Mucosa of rectum (tissue), 2 donors: ENCODE measurements around the gene DENND1C.

Experiments used
- H3K27ac ChIP-seq, 2 donors: one replicate each; pipeline ENCODE4 v1.7.0; 2013; ENCODE audit warnings: inconsistent platforms in 2 of 2, low read depth in 2 of 2, low read length in 2 of 2
- H3K27me3 ChIP-seq, 2 donors: one replicate each; pipeline ENCODE4 v1.7.0; 2013; ENCODE audit warnings: low read length in 2 of 2; ENCODE audit not compliant: control insufficient read depth in 2 of 2, insufficient read depth in 2 of 2
- H3K36me3 ChIP-seq, 2 donors: one replicate each; pipeline ENCODE4 v1.7.0; 2013; ENCODE audit warnings: low read length in 2 of 2; ENCODE audit not compliant: control insufficient read depth in 2 of 2, insufficient read depth in 2 of 2
- H3K4me1 ChIP-seq, 2 donors: one replicate each; pipeline ENCODE4 v1.7.0; 2013; ENCODE audit warnings: low read length in 2 of 2, mild to moderate bottlenecking in 1 of 2; ENCODE audit not compliant: control insufficient read depth in 2 of 2, insufficient read depth in 2 of 2
- H3K4me3 ChIP-seq, 2 donors: one replicate each; pipeline ENCODE4 v1.7.0; 2013; ENCODE audit warnings: low read length in 2 of 2
- H3K9ac ChIP-seq, 2 donors: one replicate each; pipeline ENCODE4 v1.7.0; 2013; ENCODE audit warnings: low read length in 2 of 2, low read depth in 1 of 2, mild to moderate bottlenecking in 1 of 2
- H3K9me3 ChIP-seq, 2 donors: one replicate each; pipeline ENCODE4 v1.7.0; 2013; ENCODE audit warnings: low read length in 2 of 2; ENCODE audit not compliant: control insufficient read depth in 2 of 2
- donor health status: healthy.
- donor health status: Normal muscosa, but diverticular disease.

DENND1C gene, protein sequence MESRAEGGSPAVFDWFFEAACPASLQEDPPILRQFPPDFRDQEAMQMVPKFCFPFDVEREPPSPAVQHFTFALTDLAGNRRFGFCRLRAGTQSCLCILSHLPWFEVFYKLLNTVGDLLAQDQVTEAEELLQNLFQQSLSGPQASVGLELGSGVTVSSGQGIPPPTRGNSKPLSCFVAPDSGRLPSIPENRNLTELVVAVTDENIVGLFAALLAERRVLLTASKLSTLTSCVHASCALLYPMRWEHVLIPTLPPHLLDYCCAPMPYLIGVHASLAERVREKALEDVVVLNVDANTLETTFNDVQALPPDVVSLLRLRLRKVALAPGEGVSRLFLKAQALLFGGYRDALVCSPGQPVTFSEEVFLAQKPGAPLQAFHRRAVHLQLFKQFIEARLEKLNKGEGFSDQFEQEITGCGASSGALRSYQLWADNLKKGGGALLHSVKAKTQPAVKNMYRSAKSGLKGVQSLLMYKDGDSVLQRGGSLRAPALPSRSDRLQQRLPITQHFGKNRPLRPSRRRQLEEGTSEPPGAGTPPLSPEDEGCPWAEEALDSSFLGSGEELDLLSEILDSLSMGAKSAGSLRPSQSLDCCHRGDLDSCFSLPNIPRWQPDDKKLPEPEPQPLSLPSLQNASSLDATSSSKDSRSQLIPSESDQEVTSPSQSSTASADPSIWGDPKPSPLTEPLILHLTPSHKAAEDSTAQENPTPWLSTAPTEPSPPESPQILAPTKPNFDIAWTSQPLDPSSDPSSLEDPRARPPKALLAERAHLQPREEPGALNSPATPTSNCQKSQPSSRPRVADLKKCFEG

DNA sequence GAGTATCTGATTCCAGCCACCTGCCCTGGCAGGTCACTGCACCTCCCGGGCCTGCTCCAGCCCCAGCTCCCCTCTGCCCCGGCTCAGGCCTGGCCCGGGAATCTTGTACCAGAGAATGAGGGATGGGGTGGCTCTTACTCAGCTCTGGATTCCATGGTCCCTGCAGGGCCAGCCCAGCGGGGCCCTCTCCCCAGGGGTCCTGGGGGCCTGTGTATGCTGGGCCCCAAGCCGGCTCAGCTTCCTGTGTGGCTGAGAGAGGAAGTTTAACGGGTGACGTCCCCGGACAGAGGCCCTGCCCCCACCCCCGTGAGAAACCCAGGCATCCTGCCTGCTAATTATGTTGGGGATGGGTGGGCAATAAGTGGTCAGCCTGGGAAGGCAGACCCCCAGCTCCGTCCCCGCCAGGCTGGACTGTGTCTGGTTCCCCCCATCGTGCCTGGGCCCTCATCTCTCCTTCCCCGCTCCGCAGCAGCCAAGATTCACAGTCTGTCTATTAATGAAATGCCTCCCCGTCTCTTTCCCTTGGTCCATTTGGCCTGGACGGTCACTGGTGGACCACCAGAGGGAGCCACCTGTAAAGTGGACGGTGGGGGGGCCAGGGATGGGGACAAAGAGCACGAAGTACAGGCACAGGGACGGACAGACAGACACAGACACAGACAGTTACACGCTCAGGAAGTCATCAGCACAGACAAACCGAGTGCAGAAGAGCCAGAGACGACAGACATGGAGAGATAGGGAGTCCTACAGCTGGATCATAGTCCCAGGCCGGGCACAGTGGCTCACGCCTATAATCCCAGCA, at the start of gene DENND1C:
Gene DENND1C (minus strand): TSS at position 247 of the 802 bp plus-strand sequence. CDS start 92 bp downstream, at position 155.
- peak within 1 kb of the TSS; percentile 58 to 75 for H3K4me3 ChIP-seq
- H3K27me3 ChIP-seq, result no peaks in the 10 kb centered on the region
- H3K36me3 ChIP-seq, result no peaks in the 10 kb centered on the region
- peak within 1 kb of the TSS; percentile 58 to 70 for H3K9ac ChIP-seq
- peak within 1 kb of the TSS; percentile 44 to 71 for H3K27ac ChIP-seq
- no peaks in the 10 kb centered on the region for H3K9me3 ChIP-seq
- H3K4me1 ChIP-seq, result no peaks in the 10 kb centered on the region

DNA sequence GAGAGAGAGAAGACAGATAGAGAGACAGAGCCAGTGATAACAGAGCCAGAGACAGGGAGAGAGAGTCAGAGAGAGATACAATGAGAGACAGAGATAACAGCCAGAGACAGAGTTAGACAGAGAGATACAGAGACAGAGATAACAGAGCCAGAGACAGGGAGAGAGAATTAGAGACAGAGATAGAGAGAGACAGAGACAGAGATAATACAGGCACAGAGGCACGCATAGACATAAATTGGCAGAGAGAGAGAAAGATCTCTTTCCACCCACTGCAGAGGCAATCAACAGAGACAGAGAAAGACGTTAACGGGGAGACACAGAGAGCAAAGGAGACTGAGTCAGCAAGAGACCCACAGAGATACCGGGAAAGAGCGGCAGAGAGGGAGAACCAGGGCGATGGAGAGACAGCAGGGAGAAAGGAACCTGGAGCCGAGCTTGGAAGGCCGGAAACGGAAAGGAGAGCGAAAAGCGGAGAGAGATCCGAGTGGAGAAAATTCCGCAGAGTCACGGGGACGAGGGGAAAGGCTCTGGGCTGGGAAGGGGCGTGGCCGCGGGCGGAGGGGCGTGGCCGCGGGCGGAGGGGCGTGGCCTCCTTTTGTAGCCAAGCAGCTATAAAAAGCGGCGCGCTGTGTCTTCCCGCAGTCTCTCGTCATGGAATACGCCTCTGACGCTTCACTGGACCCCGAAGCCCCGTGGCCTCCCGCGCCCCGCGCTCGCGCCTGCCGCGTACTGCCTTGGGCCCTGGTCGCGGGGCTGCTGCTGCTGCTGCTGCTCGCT, 49.0 kb upstream of the DENND1C start, which contains the start of gene TNFSF9:
Gene TNFSF9 (plus strand): TSS at position 641 of the 777 bp plus-strand sequence. CDS start 11 bp downstream, at position 652.
- H3K4me3 ChIP-seq, result peak within 1 kb of the TSS; percentile 63 to 85
- peaks cover 0 to 2% of the 10 kb centered on the region in 2 donors for H3K36me3 ChIP-seq
- peaks cover 9 to 10% of the 10 kb centered on the region in 2 donors for H3K4me1 ChIP-seq
- no peaks in the 10 kb centered on the region for H3K9me3 ChIP-seq
- H3K27ac ChIP-seq, result peak within 1 kb of the TSS in 1 of 2 donors; percentile 17
- H3K9ac ChIP-seq, result peak within 1 kb of the TSS; percentile 70 to 79
- peaks cover 8 to 17% of the 10 kb centered on the region in 2 donors for H3K27me3 ChIP-seq

DNA sequence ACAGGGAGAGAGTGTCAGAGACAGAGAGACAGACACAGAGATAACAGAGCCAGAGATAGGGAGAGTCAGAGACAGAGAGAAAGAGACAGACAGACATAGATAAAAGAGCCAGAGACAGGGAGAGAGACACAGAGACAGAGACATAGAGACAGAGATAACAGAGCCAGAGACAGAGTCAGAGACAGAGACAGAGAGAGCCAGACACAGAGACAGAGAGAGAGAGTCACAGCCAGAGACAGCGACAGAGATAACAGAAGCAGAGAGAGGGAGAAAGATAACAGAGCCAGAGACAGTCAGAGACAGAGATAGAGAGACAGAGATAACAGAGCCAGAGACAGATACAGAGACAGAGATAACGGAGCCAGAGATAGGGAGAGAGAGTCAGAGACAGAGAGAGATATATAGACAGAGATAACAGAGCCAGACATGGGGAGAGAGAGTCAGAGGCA, 48.4 kb upstream of the DENND1C start:
- peaks cover 8 to 17% of the 10 kb centered on the region in 2 donors for H3K27me3 ChIP-seq
- H3K9ac ChIP-seq, result no peak overlapping the region
- no peak overlapping the region for H3K27ac ChIP-seq
- H3K4me3 ChIP-seq, result peak overlapping the region in 1 of 2 donors; percentile 85
- no peaks in the 10 kb centered on the region for H3K36me3 ChIP-seq
- H3K9me3 ChIP-seq, result no peaks in the 10 kb centered on the region
- H3K4me1 ChIP-seq, result peaks cover 9 to 10% of the 10 kb centered on the region in 2 donors

DNA sequence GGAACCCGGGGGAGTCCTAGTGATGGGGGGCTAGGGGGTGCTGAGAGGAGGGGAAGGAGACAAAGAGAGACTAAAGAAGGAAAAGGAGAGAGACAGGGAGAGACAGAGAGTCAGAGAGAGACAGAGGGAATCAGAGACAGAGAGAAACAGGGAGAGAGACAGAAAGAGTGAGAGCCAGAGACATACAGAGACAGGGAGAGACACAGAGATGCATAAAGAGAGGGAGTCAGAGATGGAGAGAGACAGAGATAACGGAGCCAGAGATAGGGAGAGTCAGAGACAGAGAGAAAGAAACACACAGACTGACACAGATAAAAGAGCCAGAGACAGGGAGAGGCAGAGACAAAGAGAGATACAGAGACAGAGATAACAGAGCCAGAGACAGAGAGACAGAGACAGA, 47.8 kb upstream of the DENND1C start:
- Histone ChIP-seq H3K4me3 (no peak overlapping the region), H3K9ac (no peak overlapping the region), H3K9me3 (no peaks in the 10 kb centered on the region), H3K36me3 (no peaks in the 10 kb centered on the region), H3K4me1 (peaks cover 9 to 10% of the 10 kb centered on the region in 2 donors), H3K27me3 (peaks cover 8 to 17% of the 10 kb centered on the region in 2 donors), H3K27ac (no peak overlapping the region)

DNA sequence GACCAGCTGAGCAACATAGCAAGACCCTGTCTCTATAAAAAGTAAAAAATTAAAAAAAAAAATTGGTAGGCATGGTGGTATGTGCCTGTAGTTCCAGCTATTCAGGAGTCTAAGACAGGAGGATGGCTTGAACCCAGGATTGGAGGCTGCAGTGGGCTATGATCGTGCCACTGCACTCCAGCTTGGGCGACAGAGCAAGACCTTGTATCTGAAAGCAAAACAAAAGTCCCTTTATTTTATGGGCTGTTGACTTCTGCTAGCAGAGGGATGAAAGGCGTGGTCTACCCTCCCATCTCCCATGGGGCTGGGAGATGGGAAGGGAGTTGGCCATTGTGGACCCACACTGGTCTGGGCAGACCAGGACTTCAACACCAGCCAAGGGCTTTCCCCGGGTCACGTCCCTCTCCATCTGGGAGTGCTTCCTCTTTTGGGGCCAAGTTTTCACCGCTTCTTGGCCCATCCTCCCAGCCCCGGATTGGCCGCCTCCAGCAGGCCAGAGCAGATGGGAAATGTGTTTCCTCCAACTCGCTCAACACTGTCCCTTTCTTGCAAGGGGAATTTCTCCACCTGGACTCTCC, 47.0 kb upstream of the DENND1C start:
- no peak overlapping the region for H3K4me3 ChIP-seq
- H3K4me1 ChIP-seq, result peaks cover 9 to 10% of the 10 kb centered on the region in 2 donors
- H3K27me3 ChIP-seq, result peaks cover 8 to 17% of the 10 kb centered on the region in 2 donors
- no peak overlapping the region for H3K9ac ChIP-seq
- no peaks in the 10 kb centered on the region for H3K36me3 ChIP-seq
- H3K9me3 ChIP-seq, result no peaks in the 10 kb centered on the region
- H3K27ac ChIP-seq, result no peak overlapping the region

DNA sequence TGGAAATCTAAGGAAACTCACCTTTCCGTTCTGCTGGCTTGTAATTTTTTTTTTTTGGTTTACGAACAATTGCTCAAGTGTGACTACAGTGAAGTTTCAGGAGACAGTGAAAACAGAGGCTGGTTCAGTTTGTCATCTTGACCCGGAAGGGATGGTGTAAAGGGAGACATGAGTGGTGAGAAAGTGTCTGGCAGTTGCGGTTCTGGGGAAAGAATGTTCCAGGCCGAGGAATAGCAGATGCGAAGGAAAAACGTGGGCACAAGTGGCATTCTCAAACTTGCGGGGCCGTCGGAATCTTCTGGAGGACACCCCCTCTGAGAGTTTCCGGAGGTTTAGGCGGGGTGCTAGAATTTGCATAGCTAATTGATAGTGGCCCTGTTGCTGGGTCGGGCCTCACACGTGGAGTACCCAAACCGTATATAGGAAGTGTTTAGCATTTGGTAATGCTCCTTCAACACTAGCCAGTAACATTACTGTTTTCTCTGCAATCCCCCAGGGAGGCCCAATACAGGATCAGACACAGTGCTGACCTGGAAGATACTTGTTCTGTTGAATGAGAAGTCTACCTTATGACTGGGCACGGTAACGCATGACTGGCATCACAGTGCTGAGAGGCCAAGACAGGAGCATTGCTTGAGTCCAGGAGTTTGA, 46.4 kb upstream of the DENND1C start:
- peaks cover 8 to 17% of the 10 kb centered on the region in 2 donors for H3K27me3 ChIP-seq
- peaks cover 9 to 10% of the 10 kb centered on the region in 2 donors for H3K4me1 ChIP-seq
- H3K4me3 ChIP-seq, result no peak overlapping the region
- no peak overlapping the region for H3K9ac ChIP-seq
- H3K9me3 ChIP-seq, result no peaks in the 10 kb centered on the region
- H3K27ac ChIP-seq, result no peak overlapping the region
- H3K36me3 ChIP-seq, result no peaks in the 10 kb centered on the region

DNA sequence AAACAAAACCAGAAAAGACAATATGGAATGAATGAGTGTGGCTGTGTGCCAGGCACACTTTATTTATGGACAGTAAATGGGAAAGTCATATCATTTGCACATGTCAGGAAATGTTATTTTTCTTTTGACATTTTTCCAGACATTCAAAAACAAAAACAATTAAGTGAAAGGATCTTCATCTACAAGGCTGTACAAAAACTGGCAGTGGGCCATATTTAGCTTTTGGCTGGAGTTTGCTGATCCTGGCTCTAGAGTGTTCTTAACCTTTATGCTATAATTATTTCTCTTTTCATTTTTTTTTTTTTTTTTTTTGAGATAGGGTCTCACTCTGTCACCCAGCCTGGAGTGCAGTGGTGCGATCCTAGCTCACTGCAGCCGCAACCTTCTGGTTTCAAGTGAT, 42.7 kb upstream of the DENND1C start:
- H3K27ac ChIP-seq, result no peak overlapping the region
- no peaks in the 10 kb centered on the region for H3K27me3 ChIP-seq
- H3K4me3 ChIP-seq, result no peak overlapping the region
- H3K4me1 ChIP-seq, result peaks cover 0 to 3% of the 10 kb centered on the region in 2 donors
- no peak overlapping the region for H3K9ac ChIP-seq
- H3K36me3 ChIP-seq, result no peaks in the 10 kb centered on the region
- no peaks in the 10 kb centered on the region for H3K9me3 ChIP-seq

DNA sequence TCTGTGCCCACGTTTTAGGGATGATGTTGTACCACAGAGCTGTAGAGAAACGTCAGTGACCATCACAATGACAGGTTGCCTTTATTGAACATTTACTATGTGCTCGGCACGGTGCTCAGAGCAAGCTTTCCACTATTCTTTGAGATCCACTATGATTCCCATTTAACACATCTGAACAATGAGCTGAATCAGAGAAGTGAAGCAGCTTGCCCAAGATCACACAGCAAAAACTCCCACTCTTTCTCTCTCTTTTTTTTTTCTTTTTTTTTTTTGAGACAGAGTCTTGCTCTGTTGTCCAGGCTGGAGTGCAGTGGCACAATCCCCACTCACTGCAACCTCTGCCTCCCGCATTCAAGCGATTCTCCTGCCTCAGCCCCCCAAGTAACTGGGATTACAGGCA, 41.1 kb upstream of the DENND1C start:
- H3K4me3 ChIP-seq, result no peak overlapping the region
- H3K27me3 ChIP-seq, result no peaks in the 10 kb centered on the region
- H3K9me3 ChIP-seq, result no peaks in the 10 kb centered on the region
- H3K4me1 ChIP-seq, result no peaks in the 10 kb centered on the region
- no peak overlapping the region for H3K27ac ChIP-seq
- no peak overlapping the region for H3K9ac ChIP-seq
- H3K36me3 ChIP-seq, result no peaks in the 10 kb centered on the region
